Neutrophil (primary cell): ENCODE data around the gene WNT3A.

ENCODE experiments used
- H3K27ac ChIP-seq: fragments of 200-600 bp; sonication (generic); 2 replicates; pipeline ENCODE4 v1.5.1; 2016; ENCODE audit warnings: mild to moderate bottlenecking, moderate library complexity
- H3K27me3 ChIP-seq: fragments of 200-600 bp; sonication (generic); 2 replicates; pipeline ENCODE4 v1.6.0; 2016; ENCODE audit warnings: mild to moderate bottlenecking
- H3K36me3 ChIP-seq: fragments of 200-600 bp; sonication (generic); 2 replicates; pipeline ENCODE4 v1.5.1; 2017
- H3K4me1 ChIP-seq, 2 experiments: fragments of 200-600 bp in 1 of 2; sonication (generic) in 1 of 2; 1 replicate in 1 of 2; 2 replicates in 1 of 2; pipeline versions ENCODE4 v1.5.1 to v1.6.1; 2013 to 2016; ENCODE audit warnings: low read depth in 1 of 2, low read length in 1 of 2, mild to moderate bottlenecking in 1 of 2, moderate library complexity in 1 of 2; ENCODE audit not compliant: control insufficient read depth in 1 of 2, insufficient read depth in 1 of 2
- H3K4me3 ChIP-seq, 2 experiments: fragments of 200-600 bp in 1 of 2; sonication (generic) in 1 of 2; 1 replicate in 1 of 2; 2 replicates in 1 of 2; pipeline ENCODE4 v1.5.1; 2013 to 2016; ENCODE audit warnings: low read depth in 1 of 2, low read length in 1 of 2, mild to moderate bottlenecking in 1 of 2, moderate library complexity in 1 of 2
- H3K9me3 ChIP-seq: fragments of 200-600 bp; sonication (generic); 2 replicates; pipeline ENCODE4 v1.5.1; 2016
- CTCF ChIP-seq: fragments of 200-600 bp; sonication (generic); IDR thresholded peaks from 2 replicates; pipeline ENCODE4 v1.5.1; 2016; ENCODE audit warnings: antibody characterized with exemption

WNT3A gene

GRCh38 chr1:228039986-228040385, 33.2 kb downstream of the WNT3A start:
- Histone ChIP-seq H3K4me3 (no peak overlapping the region), H3K27me3 (peaks cover 84% of the 10 kb centered on the region), H3K27ac (no peak overlapping the region), H3K36me3 (no peaks in the 10 kb centered on the region), H3K4me1 (no peaks in the 10 kb centered on the region), H3K9me3 (no peaks in the 10 kb centered on the region)
- no peak for TF ChIP-seq CTCF

DNA sequence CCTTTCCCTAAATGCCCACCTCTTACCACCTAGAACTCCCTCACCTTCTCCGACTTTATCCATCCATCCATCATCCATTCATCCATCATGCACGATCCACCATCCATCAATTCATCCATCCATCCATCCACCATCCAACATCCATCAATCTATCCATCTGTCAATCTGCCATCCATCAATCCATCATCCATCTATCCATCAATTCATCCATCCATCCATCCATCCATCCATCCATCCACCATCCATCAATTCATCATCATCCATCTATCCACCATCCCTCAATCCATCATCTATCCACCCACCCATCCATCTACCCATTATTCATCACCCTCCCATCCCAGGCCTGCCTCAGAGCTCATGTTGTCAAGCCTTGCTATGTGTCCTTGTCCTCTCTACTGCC, 34.5 kb downstream of the WNT3A start:
- peaks cover 73% of the 10 kb centered on the region for H3K27me3 ChIP-seq
- H3K27ac ChIP-seq, result no peak overlapping the region
- TF ChIP-seq CTCF, result no peak
- no peaks in the 10 kb centered on the region for H3K36me3 ChIP-seq
- H3K9me3 ChIP-seq, result no peaks in the 10 kb centered on the region
- no peaks in the 10 kb centered on the region for H3K4me1 ChIP-seq
- H3K4me3 ChIP-seq, result no peak overlapping the region

DNA sequence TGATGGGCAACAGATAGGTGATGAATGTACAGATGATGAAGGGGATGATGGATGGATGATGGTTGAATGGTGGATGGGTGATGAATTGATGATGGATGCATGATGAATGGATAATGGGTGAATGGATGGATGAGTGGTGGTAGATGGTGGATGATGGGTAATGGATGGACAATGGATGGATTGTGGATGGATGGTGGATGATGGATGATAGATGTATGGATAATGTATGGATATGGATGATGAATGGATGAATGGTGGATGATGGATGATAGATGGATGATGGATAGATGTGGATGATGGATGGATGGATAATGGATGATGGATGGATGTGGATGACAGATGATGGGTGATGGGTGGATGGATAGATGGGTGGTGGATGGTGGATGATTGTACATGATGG, 35.7 kb downstream of the WNT3A start:
- Histone ChIP-seq H3K4me1 (no peaks in the 10 kb centered on the region), H3K9me3 (no peaks in the 10 kb centered on the region), H3K36me3 (no peaks in the 10 kb centered on the region), H3K27ac (no peak overlapping the region), H3K27me3 (peaks cover 61% of the 10 kb centered on the region), H3K4me3 (no peak overlapping the region)
- TF ChIP-seq CTCF, result no peak

- H3K4me3 ChIP-seq, result no peak overlapping the region
- H3K27me3 ChIP-seq, result peaks cover 52% of the 10 kb centered on the region
- no peaks in the 10 kb centered on the region for H3K4me1 ChIP-seq
- H3K36me3 ChIP-seq, result no peaks in the 10 kb centered on the region
- TF ChIP-seq CTCF, result no peak
- no peak overlapping the region for H3K27ac ChIP-seq
- H3K9me3 ChIP-seq, result no peaks in the 10 kb centered on the region
These were observed 36.6 kb downstream of the WNT3A start for GRCh38 chr1:228043281-228043848.

GRCh38 chr1:228044961-228045360, 38.2 kb downstream of the WNT3A start:
- no peak overlapping the region for H3K4me3 ChIP-seq
- H3K27me3 ChIP-seq, result peaks cover 45% of the 10 kb centered on the region
- TF ChIP-seq CTCF, result no peak
- H3K9me3 ChIP-seq, result no peaks in the 10 kb centered on the region
- H3K4me1 ChIP-seq, result no peaks in the 10 kb centered on the region
- H3K36me3 ChIP-seq, result no peaks in the 10 kb centered on the region
- no peak overlapping the region for H3K27ac ChIP-seq

DNA sequence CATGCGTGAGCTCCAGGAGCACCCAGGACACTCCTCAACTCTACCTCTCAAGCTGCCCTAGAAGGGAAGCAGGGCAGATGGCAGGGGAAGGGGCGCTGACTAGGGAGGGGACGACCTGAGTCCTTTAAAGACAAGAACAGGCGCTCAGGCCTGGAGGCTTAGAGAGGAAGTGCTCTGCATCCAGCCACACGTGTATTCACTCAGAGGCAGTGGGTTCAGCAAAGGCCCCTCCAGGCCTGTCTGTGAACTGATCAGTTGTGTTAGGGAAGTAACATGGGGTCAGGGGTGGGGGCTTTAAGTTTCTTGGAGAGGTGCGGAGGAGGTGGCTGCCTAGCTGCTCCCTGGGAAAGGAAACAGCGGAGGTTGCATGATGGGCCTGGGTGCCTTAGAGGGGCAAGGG, 38.6 kb downstream of the WNT3A start:
- no peaks in the 10 kb centered on the region for H3K9me3 ChIP-seq
- peaks cover 40% of the 10 kb centered on the region for H3K27me3 ChIP-seq
- H3K36me3 ChIP-seq, result no peaks in the 10 kb centered on the region

More for the DNA sequence above, 38.6 kb downstream of the WNT3A start:
- TF ChIP-seq CTCF, result no peak
- Histone ChIP-seq H3K4me1 (no peaks in the 10 kb centered on the region), H3K27ac (no peak overlapping the region), H3K4me3 (no peak overlapping the region)
